Uterus (tissue), 2 donors: ENCODE measurements around the gene TBKBP1.

Experiments used
- POLR2A ChIP-seq, 2 donors: fragments of 450-650 bp; IDR thresholded peaks; one replicate each; pipeline ENCODE4 v1.6.1; 2016; ENCODE audit warnings: antibody characterized with exemption in 2 of 2, mild to moderate bottlenecking in 1 of 2, moderate library complexity in 1 of 2
- TF ChIP-seq, protein P1 (sequence below), 4 experiments: fragments of 200-600 bp in 2 of 4; fragments of 450-650 bp in 2 of 4; sonication (generic) in 2 of 4; IDR thresholded peaks; one replicate each; pipeline ENCODE4 v1.5.1; 2016 to 2019; ENCODE audit warnings: antibody characterized with exemption in 4 of 4, mild to moderate bottlenecking in 2 of 4, moderate library complexity in 1 of 4

DNA sequence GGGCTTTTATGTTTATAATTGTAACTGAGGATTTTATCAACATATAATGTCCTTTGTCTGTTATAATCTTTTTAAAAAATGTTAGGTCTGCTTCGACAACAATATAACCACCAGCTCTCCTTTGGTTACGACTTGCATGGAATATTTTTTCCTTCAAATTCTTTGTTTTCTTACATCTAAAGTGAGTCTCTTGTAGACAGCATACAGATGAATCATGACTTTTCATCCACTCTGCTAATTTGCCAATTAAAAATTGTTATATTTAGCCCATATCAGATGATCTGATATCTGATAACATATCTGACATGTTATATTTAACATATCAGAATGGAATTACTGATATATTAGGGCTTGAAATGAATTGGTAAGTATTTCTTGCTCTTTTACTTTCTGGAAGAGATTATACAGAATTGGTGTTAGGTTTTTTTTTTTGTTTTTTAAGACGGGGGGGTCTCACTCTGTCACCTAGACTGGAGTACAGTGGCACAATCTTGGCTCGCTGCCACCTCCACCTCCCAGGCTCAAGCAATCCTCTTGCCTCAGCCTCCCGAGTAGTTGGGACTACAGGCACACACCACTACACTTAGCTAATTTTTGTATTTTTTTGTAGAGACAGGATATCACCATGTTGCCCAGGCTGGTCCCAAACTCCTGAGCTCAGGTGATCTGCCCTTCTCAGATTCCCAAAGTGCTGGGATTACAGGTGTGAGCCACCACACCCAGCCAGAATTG, 66.6 kb downstream of the TBKBP1 start:
- TF ChIP-seq, protein P1, sequence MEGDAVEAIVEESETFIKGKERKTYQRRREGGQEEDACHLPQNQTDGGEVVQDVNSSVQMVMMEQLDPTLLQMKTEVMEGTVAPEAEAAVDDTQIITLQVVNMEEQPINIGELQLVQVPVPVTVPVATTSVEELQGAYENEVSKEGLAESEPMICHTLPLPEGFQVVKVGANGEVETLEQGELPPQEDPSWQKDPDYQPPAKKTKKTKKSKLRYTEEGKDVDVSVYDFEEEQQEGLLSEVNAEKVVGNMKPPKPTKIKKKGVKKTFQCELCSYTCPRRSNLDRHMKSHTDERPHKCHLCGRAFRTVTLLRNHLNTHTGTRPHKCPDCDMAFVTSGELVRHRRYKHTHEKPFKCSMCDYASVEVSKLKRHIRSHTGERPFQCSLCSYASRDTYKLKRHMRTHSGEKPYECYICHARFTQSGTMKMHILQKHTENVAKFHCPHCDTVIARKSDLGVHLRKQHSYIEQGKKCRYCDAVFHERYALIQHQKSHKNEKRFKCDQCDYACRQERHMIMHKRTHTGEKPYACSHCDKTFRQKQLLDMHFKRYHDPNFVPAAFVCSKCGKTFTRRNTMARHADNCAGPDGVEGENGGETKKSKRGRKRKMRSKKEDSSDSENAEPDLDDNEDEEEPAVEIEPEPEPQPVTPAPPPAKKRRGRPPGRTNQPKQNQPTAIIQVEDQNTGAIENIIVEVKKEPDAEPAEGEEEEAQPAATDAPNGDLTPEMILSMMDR (IDR thresholded peaks at IDR 0.05), result no peak
- TF ChIP-seq POLR2A (IDR thresholded peaks at IDR 0.05), result no peak
